DND-41 (cell line): ENCODE results near the gene C2CD3.

Source experiments
- ATAC-seq: fragments of 200-7000 bp; cut with Tn5 transposase; 3 replicates; pipeline ENCODE4 v1.9.1; 2021; ENCODE audit warnings: low read depth; ENCODE audit not compliant: insufficient read depth
- DNase-seq: peaks from one replicate; pipeline ENCODE4 v3.0.0-alpha.2; 2020
- H2AFZ ChIP-seq: 2 replicates; pipeline ENCODE4 v1.6.0; 2012; ENCODE audit warnings: low read depth, low read length
- H3K27ac ChIP-seq: 2 replicates; pipeline ENCODE4 v1.5.1; 2012; ENCODE audit warnings: low read length, inconsistent platforms
- H3K27me3 ChIP-seq: fragments of 200-600 bp; sonication (generic); 2 replicates; pipeline ENCODE4 v1.6.0; 2012; ENCODE audit warnings: low read length, mild to moderate bottlenecking, inconsistent platforms; ENCODE audit not compliant: insufficient read depth, poor library complexity
- H3K36me3 ChIP-seq: 2 replicates; pipeline ENCODE4 v1.5.1; 2012; ENCODE audit warnings: low read length, inconsistent platforms; ENCODE audit not compliant: insufficient read depth
- H3K4me1 ChIP-seq: 2 replicates; pipeline ENCODE4 v1.5.1; 2012; ENCODE audit warnings: mild to moderate bottlenecking, low read length; ENCODE audit not compliant: insufficient read depth
- H3K4me2 ChIP-seq: 2 replicates; pipeline ENCODE4 v1.6.0; 2012; ENCODE audit warnings: mild to moderate bottlenecking, moderate library complexity, low read length, inconsistent platforms; ENCODE audit not compliant: insufficient read depth
- H3K4me3 ChIP-seq, 2 experiments: fragments of 200-600 bp in 1 of 2; shearing (Covaris generic) in 1 of 2; 2 replicates each; pipeline ENCODE4 v1.5.1; 2012 to 2016; ENCODE audit warnings: inconsistent platforms in 2 of 2, low read length in 2 of 2, mild to moderate bottlenecking in 2 of 2, low read depth in 1 of 2, moderate library complexity in 1 of 2
- H3K79me2 ChIP-seq: 2 replicates; pipeline ENCODE4 v1.6.0; 2012; ENCODE audit warnings: low read length, inconsistent platforms; ENCODE audit not compliant: insufficient read depth
- H3K9ac ChIP-seq: 2 replicates; pipeline ENCODE4 v1.6.0; 2012; ENCODE audit warnings: low read depth, mild to moderate bottlenecking, inconsistent platforms, low read length, moderate library complexity
- H3K9me3 ChIP-seq: 2 replicates; pipeline ENCODE4 v1.5.1; 2012; ENCODE audit warnings: low read length, moderate library complexity, mild to moderate bottlenecking, inconsistent platforms; ENCODE audit not compliant: insufficient read depth, severe bottlenecking
- H4K20me1 ChIP-seq: 2 replicates; pipeline ENCODE4 v1.6.0; 2012; ENCODE audit warnings: low read length; ENCODE audit not compliant: insufficient read depth
- EZH2 ChIP-seq: IDR thresholded peaks from 3 replicates; pipeline ENCODE4 v1.6.1; 2012; ENCODE audit warnings: borderline replicate concordance, low read depth, mild to moderate bottlenecking, moderate library complexity, low read length, inconsistent platforms; ENCODE audit not compliant: severe bottlenecking
- TF ChIP-seq, protein P1 (sequence below): IDR thresholded peaks from 2 replicates; pipeline ENCODE4 v1.5.1; 2012; ENCODE audit warnings: borderline replicate concordance, low read length, moderate library complexity, mild to moderate bottlenecking; ENCODE audit not compliant: poor library complexity, severe bottlenecking; ENCODE audit errors: extremely low read depth

The C2CD3 gene

DNA sequence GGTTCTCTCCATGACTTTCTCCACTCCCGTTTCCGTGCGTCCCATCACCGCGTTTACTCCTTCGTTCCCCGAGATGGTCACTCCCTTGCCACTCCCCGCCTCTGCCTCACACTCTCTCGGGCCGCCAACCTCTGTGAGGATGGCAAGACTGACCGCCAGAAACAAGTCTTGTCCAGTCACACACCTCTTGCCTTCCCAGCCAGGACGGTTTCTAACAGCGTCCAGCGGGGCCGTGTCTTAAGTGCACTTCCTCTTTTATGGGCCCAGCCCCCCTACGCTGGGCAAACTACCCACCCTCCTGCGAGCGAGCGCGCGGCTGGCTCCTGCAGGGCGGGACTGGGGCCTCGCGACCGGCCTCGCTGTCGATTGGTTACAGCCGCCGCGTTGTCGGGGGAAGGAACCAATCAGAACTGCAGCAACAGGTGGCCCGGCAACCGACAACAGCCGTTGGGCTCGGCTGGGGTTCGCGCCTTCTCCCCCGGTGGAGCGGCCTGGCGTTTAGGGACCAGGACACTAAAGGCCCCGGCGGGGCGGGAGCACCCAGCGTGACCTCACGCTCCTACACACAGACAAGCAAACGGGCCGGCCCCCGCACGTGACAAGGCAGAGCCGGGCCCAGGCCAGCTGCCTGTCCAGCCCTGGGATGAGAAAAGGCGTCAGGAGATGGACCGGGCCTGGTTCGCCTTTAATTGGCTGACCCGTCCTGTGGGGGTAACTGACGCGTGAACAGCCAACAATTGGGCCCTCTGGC is 187.6 kb downstream of the C2CD3 start:
- peak overlapping the region; percentile 87 for H3K9ac ChIP-seq
- no peak for TF ChIP-seq EZH2
- TF ChIP-seq, protein P1, sequence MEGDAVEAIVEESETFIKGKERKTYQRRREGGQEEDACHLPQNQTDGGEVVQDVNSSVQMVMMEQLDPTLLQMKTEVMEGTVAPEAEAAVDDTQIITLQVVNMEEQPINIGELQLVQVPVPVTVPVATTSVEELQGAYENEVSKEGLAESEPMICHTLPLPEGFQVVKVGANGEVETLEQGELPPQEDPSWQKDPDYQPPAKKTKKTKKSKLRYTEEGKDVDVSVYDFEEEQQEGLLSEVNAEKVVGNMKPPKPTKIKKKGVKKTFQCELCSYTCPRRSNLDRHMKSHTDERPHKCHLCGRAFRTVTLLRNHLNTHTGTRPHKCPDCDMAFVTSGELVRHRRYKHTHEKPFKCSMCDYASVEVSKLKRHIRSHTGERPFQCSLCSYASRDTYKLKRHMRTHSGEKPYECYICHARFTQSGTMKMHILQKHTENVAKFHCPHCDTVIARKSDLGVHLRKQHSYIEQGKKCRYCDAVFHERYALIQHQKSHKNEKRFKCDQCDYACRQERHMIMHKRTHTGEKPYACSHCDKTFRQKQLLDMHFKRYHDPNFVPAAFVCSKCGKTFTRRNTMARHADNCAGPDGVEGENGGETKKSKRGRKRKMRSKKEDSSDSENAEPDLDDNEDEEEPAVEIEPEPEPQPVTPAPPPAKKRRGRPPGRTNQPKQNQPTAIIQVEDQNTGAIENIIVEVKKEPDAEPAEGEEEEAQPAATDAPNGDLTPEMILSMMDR: no peak
- H3K27ac ChIP-seq: peak overlapping the region; percentile 99
- H4K20me1 ChIP-seq: peaks cover 23% of the 10 kb centered on the region; the same call in 1 of the 2 replicates
- H3K4me3 ChIP-seq: peak overlapping the region; percentile 68 to 70; a peak in 3 of 4 replicates
- DNase-seq (peak; percentile 97), ATAC-seq (peak; percentile 88)
- peak overlapping the region; percentile 90 for H3K4me2 ChIP-seq
- H3K9me3 ChIP-seq: no peaks in the 10 kb centered on the region
- H3K36me3 ChIP-seq: peaks cover 37% of the 10 kb centered on the region
- peaks cover 53% of the 10 kb centered on the region for H3K4me1 ChIP-seq
- peaks cover 41% of the 10 kb centered on the region for H3K79me2 ChIP-seq
- H2AFZ ChIP-seq: peak overlapping the region; percentile 90
- no peaks in the 10 kb centered on the region for H3K27me3 ChIP-seq

DNA sequence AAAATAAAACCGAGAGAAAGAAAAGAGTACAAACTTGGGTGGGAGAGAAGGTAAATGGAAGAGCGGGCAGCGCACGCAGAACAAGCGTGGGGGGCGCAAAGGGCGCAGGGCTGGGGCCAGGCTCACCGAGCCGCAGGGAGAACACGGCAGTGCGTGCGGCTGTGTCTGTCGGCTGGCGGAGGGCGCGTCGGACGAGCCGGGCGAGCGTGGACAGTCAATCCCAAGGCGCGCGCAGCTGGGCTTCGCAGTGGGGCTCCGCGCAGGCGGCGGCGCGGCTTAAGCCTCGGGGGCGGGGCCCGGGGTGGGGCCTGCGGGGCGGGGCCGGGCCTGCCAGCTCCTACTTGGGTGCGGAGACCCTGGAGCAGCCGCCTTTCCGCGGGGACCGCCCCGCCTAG is 188.2 kb downstream of the C2CD3 start, which contains the start of gene UCP2:
Gene UCP2, minus strand, starts transcription at position 249 of the 395 bp plus-strand sequence. CDS start 4,465 bp downstream, outside the sequence.
- DNase-seq: peak; percentile 92
- Histone ChIP-seq H3K9me3 (no peaks in the 10 kb centered on the region), H3K4me2 (peak within 1 kb of the TSS; percentile 90), H3K4me1 (peaks cover 59% of the 10 kb centered on the region), H3K27ac (peak within 1 kb of the TSS; percentile 99), H2AFZ (peak within 1 kb of the TSS; percentile 90), H3K9ac (peak within 1 kb of the TSS; percentile 87), H4K20me1 (peaks cover 28% of the 10 kb centered on the region; the same call in 1 of the 2 replicates), H3K4me3 (peak within 1 kb of the TSS; percentile 68 to 70), H3K79me2 (peaks cover 41% of the 10 kb centered on the region), H3K27me3 (no peaks in the 10 kb centered on the region), H3K36me3 (peaks cover 43% of the 10 kb centered on the region)
- ATAC-seq: peak; percentile 77
- TF ChIP-seq EZH2: no peak
- TF ChIP-seq, protein P1: no peak

DNA sequence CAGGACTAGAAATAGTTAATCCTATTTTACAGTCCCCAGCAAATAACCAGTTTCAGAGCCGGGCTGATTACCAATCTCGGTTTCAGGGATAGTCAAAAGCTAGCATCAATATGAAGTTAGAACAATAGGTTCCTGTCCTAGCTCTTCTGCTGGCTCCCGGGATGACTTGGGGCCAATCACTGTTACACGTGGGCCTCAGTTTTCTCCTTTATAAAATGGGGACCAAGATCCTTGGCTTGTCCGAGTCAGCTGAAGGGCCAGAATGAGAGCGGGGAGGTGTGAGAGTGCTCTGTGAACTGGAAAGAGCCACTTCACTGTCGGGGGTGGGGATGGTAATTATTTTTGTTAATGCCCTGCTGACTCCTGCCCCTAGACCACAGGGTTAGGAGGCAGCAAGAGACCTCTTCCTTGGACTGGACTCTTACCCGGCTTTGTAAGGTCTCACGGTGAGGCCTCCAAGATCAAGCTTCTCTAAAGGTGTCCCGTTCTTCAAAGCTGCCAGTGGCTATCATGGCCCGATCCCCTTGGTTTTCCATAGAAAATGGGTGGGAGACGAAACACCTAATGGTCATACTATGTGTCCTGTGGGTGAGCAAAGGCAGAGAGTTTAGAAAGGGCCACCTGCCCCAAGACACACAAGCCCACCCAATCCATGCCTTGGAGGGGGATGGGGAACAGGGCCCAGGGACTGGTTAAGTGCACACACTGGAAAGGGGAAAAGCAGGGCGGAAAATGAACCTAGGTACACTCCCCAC is 189.6 kb downstream of the C2CD3 start:
- ATAC-seq (no peak), DNase-seq (no peak)
- peaks cover 56% of the 10 kb centered on the region for H3K36me3 ChIP-seq
- H3K4me2 ChIP-seq: peak overlapping the region; percentile 90
- TF ChIP-seq EZH2: no peak
- peaks cover 33% of the 10 kb centered on the region; the same call in 1 of the 2 replicates for H4K20me1 ChIP-seq
- H3K9me3 ChIP-seq: no peaks in the 10 kb centered on the region
- peak overlapping the region; percentile 99 for H3K27ac ChIP-seq
- H3K4me3 ChIP-seq: peak overlapping the region; percentile 68 to 70
- peaks cover 41% of the 10 kb centered on the region for H3K79me2 ChIP-seq
- H3K9ac ChIP-seq: peak overlapping the region; percentile 87
- H3K27me3 ChIP-seq: no peaks in the 10 kb centered on the region
- no peak overlapping the region for H2AFZ ChIP-seq
- peaks cover 59% of the 10 kb centered on the region for H3K4me1 ChIP-seq
